GDM1 (cell line): Measurements from ENCODE around the gene MEPE.

Source experiments
- DNase-seq: peaks from one replicate; lab custom pipeline; 2025; lab: John Stamatoyannopoulos, UW

The MEPE gene

DNA sequence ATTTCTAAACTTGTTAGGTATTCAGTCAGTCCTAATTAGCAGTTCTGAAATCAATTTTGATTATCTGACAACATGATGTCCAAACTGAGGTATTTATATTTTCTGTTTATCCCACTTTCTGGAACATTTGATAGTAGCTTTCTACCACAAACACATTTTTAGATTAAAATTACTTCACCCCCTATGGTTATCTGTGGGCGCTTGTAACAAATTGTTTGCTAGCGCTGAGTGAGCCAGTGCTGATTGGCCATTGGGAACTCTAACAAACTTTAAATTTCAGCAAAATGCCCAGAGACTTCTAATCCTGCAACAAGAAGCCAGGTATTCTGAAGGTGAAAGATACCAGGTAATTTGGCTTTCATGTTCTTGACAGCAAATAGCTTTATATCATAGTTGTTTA, at the start of gene MEPE:
MEPE (plus strand) TSS at position 301 of the 400 bp plus-strand sequence. CDS start 1,746 bp downstream, outside the sequence.
- DNase-seq, result no peak

DNA sequence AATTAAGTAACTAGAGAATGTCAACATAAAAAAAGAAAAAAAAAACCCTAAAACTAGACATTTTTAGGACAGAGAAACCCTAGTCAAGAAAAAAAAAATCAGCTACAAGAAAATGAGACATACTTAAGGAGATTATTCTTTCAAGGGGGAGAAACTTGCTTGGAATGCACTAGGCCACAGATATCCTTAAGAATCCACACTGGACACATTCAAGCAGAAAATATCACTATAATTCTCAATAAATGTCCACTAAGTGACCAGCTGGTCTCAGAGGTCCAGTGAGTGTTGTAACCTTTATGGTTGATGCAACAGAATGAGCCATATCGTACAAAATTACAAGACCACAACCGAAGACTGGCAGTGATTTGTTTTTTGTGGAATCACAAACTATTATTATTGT, 49.0 kb upstream of the MEPE start:
- DNase-seq, result no peak

- no peak for DNase-seq
These were observed 46.8 kb upstream of the MEPE start for GRCh38 chr4:87785731-87786509.

GRCh38 chr4:87799301-87800113, 33.3 kb upstream of the MEPE start, which contains the start of gene IBSP:
Gene IBSP, plus strand, starts transcription at chr4:87799554. Its CDS starts 2,808 bp downstream, at chr4:87802362.
- no peak for DNase-seq

- DNase-seq, result no peak
These were observed 29.9 kb upstream of the MEPE start for GRCh38 chr4:87802858-87803257.

- DNase-seq, result no peak
These were observed 29.3 kb upstream of the MEPE start for GRCh38 chr4:87803421-87803820.

DNA sequence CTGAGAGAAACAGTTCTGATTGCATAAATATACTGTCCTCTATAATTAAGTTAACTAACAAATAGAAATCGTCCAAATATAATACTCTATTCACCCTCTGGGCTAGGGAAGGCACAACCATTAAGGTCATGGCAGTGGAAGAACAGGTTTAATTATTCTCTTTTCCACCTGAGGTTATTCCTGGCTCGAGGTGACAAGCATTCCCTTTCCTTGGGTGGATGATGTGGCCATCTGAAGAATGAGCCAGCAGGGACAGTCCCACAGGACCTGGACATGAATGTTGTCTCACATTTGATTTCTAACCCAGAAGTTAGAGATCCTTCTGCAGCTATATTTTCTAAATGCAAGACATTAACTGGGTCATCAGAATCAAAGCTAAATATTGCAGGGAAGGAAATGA, 27.9 kb upstream of the MEPE start:
- DNase-seq, result no peak

DNA sequence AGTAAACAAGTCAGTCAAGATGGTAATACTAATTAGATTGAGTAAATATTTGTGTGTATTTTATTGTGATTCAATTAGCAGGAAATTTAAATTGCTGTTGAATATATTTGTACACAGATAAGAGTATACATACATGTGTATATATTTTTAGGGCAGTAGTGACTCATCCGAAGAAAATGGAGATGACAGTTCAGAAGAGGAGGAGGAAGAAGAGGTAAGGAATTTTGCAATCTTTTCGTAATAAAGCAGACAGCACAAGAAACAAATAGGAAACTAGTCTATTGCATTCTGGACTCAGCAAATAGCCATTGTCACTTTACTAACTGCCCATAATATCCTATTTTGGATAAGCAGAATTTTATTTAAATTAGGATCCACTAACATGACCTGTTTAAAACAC, 26.8 kb upstream of the MEPE start:
- no peak for DNase-seq

DNA sequence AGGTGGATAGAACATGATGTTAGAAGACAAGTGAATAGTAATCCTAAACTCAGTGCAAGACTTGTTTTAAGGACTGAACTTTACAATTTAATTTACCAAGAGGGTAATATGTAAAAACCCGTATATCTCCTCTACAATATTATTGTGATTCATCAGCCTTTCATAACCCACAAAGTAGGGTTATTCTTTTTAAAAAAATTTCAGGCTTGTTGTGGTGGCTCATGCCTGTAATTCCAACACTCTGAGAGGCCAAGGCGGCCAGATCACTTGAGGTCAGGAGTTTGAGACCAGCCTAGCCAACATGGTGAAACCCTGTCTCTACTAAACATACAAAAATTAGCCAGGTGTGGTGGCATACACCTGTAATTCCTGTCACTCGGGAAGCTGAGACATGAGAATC, 26.2 kb upstream of the MEPE start:
- DNase-seq, result no peak

- DNase-seq, result no peak
These were observed 25.4 kb upstream of the MEPE start for GRCh38 chr4:87807402-87807801.

- DNase-seq, result no peak
These were observed 20.8 kb upstream of the MEPE start for GRCh38 chr4:87811977-87812376.

DNA sequence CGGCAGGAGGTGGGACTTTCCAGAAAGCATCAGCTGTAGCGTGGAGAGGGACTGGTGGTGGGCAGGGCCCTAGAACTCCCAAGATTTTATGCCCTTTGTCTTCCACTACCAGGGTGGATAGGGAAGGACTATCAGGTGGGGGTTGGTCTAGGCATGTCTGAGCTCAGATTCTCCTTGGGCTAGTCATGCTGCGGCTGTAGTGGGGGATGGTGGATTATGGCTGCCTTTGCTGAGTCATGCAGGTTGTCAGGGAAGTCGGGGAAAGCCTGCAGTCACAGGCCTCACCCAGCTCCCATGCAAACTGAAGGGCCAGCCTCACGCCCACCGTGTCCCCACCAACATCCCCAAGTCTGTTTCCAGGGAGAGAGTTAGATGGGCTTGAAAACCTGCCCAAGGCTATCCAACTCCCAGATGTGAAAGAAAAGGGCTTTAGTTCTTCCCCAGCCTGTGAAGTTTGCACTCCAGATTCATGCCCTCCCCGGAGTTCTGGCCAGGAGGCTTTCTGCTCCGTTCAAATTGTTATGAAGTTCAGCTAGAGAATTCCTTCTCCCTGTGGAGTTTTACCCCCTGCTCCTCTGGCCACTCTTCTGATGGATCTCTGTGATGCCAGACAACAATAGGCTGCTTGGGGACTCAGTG, 13.4 kb upstream of the MEPE start:
- no peak for DNase-seq

DNA sequence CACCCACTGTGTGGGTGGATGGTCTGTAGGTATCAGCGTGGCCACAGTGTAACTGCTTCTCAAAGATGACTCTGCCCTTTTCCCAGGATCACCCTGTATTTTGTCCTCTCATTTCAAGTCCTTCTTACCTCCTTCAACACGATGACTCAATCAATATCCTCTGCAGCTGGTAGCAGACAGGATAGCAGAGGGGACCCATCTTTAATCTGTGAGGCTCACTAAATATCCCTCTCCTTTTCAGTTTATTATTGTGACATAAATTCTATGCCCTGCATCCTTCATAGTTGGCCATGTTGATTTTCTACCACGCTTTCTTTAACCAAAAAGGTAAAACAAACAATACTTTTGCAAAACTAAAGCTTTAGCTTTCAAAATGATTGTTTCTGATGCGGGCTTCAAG, 9.6 kb upstream of the MEPE start:
- DNase-seq, result no peak

DNA sequence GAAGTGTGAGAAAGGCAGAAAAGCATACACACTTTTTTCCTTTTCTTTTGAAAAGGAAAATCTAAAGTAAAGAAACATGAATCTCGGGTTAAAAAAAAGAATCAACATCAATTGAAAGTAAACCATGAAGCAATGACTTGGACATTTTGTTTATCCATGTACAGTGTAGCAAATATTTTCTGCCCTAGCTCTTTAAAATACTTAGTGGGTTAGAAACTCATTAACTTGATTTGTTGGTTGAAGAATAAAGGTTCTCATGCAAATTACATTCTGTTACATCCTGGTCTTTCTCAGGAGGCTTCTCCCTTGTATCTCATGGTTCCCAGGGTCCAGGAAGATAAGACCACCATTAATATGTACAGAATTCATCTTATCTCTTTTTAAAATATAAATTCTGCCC, 9.0 kb upstream of the MEPE start:
- no peak for DNase-seq

DNA sequence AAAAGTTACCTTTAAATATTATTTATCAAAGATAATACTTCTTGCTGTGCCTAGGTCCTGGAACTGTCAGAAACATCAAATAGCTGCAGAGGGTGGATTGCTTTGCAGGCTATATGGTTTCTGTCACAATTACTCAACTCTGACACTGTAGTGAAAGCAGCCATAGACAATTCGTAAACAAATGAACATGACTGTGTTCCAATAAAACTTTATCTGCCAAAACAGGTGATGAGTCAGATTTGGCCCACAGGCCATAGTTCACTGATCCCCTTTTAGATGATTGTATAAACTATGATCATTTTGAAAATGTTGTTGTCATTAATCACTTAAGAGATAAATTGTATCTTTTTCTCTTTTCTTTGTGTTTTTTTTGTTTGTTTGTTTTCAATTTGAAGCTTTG, 8.4 kb upstream of the MEPE start:
- DNase-seq, result no peak

DNA sequence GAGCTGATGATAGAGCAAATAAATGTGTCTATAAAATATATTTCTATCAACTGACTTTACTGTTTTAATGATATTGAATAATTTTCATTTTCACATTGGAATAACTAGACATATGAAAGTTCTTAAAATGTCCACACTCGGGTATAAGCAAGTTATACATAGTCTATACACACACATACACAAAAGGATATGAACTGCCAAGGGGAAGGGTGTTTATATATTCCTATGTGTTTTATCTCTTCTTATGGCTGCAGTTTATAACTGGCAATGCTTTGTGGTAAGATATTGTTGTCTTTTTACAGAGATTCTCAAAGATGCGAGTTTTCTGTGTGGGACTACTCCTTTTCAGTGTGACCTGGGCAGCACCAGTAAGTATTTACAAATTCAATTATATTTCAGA, 1.6 kb downstream of the MEPE start:
- no peak for DNase-seq

DNA sequence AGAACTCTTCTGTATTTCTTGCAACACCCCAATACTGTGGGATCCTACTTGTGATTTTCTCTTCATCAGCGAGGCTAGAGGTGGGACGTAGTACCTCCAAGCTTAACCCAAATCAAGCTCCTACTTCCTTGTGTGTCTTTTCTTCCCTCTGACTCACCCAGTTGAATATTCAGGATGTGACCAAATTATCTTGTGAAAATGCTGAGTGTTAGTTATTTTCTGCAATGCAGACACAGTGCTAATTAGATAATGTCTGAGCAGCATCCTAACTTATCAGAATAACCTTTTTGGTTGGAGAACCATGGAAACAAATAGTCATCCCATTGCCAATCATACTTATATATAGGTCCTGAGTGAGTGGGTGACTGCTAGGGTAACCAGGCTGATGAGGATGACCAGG, 2.4 kb downstream of the MEPE start:
- no peak for DNase-seq

DNA sequence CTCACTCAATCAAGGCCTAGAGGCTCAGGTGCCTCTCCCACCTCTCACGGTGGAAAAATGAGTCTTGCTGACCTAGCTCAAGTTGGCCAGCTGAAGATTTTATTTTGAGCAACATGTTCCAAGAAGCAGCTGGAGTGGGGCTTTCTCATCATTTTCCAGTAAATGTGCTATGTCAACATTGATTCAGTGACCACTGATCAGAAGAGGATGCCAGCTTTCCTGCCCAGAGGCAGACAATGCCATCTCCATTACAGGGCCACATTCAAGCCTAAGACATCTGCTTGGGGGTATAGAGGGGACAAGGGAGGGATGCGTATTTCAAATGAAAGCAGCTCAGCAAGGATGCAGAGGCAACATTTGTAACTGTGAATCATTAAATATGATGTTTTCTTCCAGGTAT, 3.0 kb downstream of the MEPE start:
- DNase-seq, result no peak

DNA sequence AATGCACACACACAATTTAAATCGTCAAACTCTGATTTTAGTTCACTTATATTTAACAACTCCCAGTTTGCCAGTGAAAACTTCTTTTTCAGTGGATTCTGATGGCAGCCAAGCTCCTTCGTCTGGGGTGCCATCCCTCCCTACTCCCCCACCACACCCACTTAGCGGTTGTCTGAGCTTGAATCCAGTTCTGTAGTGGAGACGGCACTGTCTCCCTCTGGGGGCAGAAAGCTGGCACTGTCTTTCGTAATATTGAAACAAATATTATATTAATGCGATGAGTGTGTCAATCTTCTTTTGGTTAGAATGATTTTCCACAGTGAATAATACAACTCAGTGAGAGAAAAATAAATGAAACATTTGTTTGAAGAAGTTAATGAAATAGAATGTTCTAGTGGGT, 5.4 kb downstream of the MEPE start:
- DNase-seq, result no peak

DNA sequence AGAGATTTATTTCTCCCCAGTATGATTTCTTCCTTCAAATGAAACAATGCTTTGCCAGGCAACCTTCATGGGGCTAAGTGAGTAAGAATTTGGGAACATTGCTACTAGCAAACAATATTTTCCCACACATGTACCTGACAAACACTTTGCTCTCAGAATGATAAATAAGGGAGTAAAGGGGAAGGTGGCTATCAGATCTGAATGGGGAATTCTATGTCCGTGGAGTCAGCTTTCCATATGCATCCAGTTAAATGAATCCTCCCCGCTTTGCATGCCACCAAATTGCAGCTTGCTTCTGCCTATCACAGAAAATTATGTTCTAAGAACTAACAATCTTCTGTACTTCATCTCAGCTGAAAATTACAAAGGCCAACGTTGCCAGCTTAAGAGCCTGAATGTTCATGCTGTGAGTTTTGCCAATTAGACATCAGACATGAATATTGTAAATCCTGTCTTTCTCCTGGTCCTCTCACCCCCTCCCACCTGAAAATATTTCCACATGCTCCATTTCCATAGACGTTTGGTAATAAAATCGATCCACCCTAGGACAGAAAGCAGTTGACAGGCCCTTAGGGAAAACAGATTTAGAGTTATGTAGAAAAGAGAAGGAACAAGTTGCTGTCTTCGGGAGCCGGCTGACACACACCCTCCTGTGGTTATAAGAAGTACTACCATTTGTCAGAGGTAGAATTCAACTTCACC, 6.3 kb downstream of the MEPE start:
- no peak for DNase-seq

- no peak for DNase-seq
These were observed 6.8 kb downstream of the MEPE start for GRCh38 chr4:87839592-87839946.

GRCh38 chr4:87840149-87840548, 7.4 kb downstream of the MEPE start:
- no peak for DNase-seq
